Epithelial cell of esophagus (primary cell): ENCODE results near the gene VGF.
"Not testable (repeated sequence)": the region's sequence is repeated elsewhere in the genome, so short reads cannot be mapped to it uniquely, and the experiment has no call there.

Experiments used
- DNase-seq: peaks from one replicate; pipeline ENCODE4 v3.0.0; 2010; ENCODE audit warnings: low read depth
- H3K4me3 ChIP-seq: 2 replicates; pipeline ENCODE4 v1.5.1; 2011; ENCODE audit warnings: mild to moderate bottlenecking, low read length, control low read depth
- CTCF ChIP-seq: IDR thresholded peaks from 2 replicates; pipeline ENCODE4 v1.5.1; 2011; ENCODE audit warnings: low read depth, mild to moderate bottlenecking, low read length, control low read depth, inconsistent platforms; ENCODE audit not compliant: insufficient read depth; ENCODE audit errors: missing control alignments

VGF gene

GRCh38 chr7:101133621-101134398, 31.6 kb downstream of the VGF start:
- H3K4me3 ChIP-seq: no peak overlapping the region
- no peak for DNase-seq
- no peak for TF ChIP-seq CTCF

DNA sequence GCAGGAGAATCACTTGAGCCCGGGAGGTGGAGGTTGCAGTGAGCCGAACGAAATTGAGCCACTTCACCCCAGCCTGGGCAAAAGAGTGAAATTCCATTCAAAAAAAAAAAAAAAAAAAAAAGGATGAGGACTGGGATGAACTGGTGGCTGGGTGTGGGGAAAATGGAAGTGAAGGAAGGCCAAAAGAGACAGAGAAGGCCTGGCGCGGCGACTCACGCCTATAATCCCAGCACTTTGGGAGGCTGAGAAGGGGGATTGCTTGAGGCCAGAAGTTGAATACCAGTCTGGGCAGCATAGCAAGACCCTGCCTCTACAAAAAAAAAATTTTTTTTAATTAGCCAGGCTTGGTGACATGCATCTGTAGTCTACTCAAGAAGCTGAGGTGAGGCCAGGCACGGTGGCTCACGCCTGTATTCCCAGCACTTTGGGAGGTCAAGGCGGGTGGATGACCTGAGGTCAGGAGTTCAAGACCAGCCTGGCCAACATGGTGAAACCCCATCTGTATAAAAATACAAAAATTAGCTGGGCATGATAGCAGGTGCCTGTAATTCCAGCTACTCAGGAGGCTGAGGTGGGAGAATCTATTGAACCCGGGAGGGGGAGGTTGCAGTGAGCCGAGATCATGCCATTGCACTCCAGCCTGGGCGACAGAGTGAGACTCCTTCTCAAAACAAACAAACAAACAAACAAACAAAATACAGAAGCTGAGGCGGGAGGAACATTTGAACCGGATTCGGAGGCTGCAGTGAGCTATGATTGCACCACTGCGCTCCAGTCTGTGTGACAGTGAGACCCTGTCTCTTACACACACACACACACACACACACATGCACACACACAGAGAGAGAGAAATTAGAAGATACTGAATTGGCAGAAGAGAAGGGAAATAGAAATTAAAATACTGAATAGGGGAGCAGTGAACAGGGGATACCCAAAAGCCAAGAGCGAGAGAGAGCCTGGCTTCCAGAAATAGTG, 32.5 kb downstream of the VGF start:
- not testable (repeated sequence) for H3K4me3 ChIP-seq, DNase-seq

DNA sequence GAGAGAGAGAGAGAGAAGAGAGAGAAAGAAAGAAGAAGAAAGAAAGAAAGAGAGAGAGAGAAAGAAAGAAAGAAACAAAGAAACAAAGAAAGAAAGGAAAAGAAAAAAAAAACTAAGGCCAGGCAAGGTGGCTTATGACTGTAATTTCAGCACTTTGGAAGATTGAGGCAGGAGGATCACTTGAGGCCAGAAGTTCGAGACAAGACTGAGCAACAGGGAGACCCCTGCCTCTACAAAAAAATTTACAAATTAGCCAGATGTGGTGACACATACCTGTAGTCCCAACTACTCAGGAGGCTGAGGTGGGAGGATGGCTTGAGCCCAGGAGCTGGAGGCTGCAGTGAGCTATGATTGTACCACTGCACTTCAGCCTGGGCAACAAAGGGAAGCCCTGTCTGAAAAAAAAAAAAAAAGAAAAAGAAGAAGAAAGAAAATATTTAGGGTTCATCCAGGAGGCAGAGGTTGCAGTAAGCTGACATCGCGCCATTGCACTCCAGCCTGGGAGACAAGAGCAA, 35.7 kb downstream of the VGF start:
- DNase-seq: no peak
- no peak for TF ChIP-seq CTCF
- H3K4me3 ChIP-seq: no peak overlapping the region

DNA sequence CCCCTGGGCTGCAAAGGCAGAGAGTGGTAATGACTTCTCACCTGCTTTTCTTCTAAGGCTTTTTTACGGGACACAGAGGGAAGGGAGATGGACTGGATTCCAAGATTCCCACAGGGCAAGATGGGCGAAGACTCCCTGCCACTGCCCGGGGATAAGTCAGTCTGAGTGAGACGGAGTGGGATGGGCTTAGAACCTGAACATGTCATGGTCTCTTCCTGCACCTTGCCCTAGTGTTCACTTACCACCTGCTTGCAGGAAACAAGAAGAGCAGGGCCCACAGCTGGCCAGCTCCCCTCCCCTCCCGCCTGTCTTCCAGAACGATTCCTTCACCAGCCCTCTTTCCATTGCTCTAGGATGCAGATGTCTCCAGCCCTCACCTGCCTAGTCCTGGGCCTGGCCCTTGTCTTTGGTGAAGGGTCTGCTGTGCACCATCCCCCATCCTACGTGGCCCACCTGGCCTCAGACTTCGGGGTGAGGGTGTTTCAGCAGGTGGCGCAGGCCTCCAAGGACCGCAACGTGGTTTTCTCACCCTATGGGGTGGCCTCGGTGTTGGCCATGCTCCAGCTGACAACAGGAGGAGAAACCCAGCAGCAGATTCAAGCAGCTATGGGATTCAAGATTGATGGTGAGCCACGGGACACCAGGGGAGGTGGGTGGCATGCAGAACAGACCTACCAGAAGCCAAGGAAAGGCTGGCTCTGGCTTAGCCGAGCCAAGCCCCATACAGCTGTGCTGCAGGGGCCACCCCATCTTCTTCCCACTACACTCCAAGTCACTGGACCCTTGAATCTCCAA, 37.1 kb downstream of the VGF start:
- no peak for TF ChIP-seq CTCF
- peak; percentile 40 for DNase-seq
- H3K4me3 ChIP-seq: peak overlapping the region; percentile 74

DNA sequence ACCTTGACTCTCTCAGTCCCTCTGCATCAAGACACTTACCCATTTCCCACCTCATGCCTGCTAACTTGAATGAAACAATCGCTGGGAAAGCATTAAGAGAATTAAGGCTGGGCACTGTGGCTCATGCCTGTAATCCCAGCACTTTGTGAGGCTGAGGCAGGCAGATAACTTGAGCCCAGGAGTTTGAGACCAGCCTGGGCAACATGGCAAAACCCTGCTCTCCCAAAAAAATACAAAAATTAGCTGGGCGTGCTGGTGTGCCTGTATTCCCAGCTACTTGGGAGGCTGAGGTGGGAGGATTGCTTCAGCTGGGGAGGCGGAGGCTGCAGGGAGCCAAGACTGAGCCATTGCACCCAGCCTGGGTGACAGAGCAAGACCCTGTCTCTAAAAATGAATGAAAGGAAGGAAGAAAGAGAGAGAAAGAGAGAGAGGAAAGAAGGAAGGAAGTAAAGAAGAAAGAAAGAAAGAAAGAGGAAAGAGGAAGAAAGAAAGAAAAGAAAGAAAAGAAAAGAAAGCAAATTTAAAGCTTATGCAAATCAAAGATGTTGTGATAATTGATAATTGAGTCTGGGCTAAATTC, 37.8 kb downstream of the VGF start:
- no peak for TF ChIP-seq CTCF
- no peak for DNase-seq
- H3K4me3 ChIP-seq: peak overlapping the region; percentile 74

- DNase-seq: peak; percentile 99
- peak; percentile 32 for TF ChIP-seq CTCF
- H3K4me3 ChIP-seq: peak within 1 kb of the TSS; percentile 74
Measured at GRCh38 chr7:101126651-101127459, 38.5 kb downstream of the VGF start, which contains the start of gene SERPINE1. Gene SERPINE1 (plus strand): TSS chr7:101127104. CDS start chr7:101128394, 1,290 bp downstream.
